GM19395 (cell line): ENCODE measurements around the gene HBM.
"Not testable (repeated sequence)": the region's sequence is repeated elsewhere in the genome, so short reads cannot be mapped to it uniquely, and the experiment has no call there.

Experiments used
- ATAC-seq: cut with Tn5 transposase; IDR thresholded peaks from one replicate; pipeline ENCODE4 v1.9.1; 2021; ENCODE audit warnings: mild to moderate bottlenecking, moderate library complexity; ENCODE audit not compliant: unreplicated experiment

HBM gene

DNA sequence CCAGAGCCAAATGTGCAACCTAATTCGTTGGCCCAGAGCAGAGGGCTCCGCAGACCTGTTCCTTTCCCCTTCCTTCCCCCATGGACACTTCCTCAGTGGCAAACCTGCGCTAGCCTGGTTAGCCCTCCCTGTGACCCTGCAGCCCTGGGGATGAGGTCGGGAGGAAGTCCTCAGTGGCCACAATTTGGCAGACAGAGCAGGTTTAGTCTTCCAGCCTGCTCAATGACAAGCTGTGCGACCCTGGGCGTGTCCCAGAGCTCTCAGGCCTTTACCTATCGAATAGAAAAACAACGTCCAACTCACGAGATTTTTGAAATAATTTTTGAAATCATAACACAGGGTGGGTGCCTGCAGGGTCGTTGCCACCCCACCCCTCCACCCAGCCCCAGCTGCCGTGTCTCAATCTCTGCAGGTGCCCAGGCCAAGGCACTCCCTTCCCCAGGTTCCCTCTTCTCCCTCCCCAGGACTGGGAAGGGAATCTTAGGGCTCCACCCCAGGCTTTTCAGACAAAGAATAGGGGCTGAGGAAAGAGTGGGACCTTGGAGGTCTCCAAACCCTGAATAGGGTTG is 1.4 kb downstream of the HBM start:
- ATAC-seq = no peak

DNA sequence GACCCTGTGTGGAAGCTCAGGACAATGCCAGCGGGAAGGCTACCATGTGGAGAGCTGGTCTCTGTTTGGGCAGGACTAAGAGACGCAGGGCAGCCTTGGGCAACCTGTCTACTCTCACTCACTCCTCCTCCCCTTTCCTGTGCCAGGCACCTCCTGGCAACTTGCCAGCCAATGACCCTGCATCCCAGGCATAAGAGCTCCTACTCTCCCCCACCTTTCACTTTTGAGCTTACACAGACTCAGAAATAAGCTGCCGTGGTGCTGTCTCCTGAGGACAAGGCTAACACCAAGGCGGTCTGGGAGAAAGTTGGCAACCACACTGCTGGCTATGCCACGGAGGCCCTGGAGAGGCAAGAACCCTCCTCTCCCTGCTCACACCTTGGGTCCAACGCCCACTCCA is 2.6 kb downstream of the HBM start:
- no peak for ATAC-seq

DNA sequence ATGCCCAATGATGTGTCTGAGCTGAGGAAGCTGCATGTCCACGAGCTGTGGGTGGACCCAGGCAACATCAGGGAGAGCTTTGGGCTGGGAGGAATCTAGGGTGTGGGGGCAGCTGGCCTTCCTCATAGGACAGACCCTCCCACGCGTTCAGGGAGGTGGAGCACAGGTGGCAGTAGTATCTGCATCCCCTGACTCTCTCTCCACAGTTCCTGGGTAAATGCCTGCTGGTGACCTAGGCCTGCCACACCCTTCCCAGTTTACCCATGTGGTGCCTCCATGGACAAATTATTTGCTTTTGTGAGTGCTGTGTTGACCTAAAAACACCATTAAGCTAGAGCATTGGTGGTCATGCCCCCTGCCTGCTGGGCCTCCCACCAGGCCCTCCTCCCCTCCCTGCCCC is 3.2 kb downstream of the HBM start:
- no peak for ATAC-seq

DNA sequence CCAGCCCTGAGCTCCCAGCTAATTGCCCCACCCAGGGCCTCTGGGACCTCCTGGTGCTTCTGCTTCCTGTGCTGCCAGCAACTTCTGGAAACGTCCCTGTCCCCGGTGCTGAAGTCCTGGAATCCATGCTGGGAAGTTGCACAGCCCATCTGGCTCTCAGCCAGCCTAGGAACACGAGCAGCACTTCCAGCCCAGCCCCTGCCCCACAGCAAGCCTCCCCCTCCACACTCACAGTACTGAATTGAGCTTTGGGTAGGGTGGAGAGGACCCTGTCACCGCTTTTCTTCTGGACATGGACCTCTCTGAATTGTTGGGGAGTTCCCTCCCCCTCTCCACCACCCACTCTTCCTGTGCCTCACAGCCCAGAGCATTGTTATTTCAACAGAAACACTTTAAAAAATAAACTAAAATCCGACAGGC is 4.3 kb downstream of the HBM start:
- not testable (repeated sequence) for ATAC-seq

DNA sequence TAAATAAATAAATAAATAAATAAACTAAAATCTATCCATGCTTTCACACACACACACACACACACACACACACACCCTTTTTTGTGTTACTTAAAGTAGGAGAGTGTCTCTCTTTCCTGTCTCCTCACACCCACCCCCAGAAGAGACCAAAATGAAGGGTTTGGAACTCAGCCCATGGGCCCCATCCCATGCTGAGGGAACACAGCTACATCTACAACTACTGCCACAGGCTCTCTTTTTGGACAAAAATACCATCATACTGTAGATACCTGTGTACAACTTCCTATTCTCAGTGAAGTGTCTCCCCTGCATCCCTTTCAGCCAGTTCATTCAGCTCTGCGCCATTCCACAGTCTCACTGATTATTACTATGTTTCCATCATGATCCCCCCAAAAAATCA is 5.0 kb downstream of the HBM start:
- no peak for ATAC-seq

DNA sequence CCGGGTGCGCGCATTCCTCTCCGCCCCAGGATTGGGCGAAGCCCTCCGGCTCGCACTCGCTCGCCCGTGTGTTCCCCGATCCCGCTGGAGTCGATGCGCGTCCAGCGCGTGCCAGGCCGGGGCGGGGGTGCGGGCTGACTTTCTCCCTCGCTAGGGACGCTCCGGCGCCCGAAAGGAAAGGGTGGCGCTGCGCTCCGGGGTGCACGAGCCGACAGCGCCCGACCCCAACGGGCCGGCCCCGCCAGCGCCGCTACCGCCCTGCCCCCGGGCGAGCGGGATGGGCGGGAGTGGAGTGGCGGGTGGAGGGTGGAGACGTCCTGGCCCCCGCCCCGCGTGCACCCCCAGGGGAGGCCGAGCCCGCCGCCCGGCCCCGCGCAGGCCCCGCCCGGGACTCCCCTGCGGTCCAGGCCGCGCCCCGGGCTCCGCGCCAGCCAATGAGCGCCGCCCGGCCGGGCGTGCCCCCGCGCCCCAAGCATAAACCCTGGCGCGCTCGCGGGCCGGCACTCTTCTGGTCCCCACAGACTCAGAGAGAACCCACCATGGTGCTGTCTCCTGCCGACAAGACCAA is 6.7 kb downstream of the HBM start, which contains the start of gene HBA2:
Gene HBA2 (plus strand): TSS at position 503 of the 568 bp plus-strand sequence. CDS start 37 bp downstream, at position 540.
- ATAC-seq = not testable (repeated sequence)

DNA sequence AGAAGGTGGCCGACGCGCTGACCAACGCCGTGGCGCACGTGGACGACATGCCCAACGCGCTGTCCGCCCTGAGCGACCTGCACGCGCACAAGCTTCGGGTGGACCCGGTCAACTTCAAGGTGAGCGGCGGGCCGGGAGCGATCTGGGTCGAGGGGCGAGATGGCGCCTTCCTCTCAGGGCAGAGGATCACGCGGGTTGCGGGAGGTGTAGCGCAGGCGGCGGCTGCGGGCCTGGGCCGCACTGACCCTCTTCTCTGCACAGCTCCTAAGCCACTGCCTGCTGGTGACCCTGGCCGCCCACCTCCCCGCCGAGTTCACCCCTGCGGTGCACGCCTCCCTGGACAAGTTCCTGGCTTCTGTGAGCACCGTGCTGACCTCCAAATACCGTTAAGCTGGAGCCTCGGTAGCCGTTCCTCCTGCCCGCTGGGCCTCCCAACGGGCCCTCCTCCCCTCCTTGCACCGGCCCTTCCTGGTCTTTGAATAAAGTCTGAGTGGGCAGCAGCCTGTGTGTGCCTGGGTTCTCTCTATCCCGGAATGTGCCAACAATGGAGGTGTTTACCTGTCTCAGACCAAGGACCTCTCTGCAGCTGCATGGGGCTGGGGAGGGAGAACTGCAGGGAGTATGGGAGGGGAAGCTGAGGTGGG is 7.6 kb downstream of the HBM start:
- ATAC-seq = not testable (repeated sequence)

DNA sequence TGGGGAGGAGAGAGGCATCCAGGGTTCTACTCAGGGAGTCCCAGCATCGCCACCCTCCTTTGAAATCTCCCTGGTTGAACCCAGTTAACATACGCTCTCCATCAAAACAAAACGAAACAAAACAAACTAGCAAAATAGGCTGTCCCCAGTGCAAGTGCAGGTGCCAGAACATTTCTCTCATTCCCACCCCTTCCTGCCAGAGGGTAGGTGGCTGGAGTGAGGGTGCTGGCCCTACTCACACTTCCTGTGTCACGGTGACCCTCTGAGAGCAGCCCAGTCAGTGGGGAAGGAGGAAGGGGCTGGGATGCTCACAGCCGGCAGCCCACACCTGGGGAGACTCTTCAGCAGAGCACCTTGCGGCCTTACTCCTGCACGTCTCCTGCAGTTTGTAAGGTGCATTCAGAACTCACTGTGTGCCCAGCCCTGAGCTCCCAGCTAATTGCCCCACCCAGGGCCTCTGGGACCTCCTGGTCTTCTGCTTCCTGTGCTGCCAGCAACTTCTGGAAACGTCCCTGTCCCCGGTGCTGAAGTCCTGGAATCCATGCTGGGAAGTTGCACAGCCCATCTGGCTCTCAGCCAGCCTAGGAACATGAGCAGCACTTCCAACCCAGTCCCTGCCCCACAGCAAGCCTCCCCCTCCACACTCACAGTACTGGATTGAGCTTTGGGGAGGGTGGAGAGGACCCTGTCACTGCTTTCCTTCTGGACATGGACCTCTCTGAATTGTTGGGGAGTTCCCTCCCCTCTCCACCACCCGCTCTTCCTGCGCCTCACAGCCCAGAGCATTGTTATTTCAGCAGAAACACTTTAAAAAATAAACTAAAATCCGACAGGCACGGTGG is 8.4 kb downstream of the HBM start:
- not testable (repeated sequence) for ATAC-seq

DNA sequence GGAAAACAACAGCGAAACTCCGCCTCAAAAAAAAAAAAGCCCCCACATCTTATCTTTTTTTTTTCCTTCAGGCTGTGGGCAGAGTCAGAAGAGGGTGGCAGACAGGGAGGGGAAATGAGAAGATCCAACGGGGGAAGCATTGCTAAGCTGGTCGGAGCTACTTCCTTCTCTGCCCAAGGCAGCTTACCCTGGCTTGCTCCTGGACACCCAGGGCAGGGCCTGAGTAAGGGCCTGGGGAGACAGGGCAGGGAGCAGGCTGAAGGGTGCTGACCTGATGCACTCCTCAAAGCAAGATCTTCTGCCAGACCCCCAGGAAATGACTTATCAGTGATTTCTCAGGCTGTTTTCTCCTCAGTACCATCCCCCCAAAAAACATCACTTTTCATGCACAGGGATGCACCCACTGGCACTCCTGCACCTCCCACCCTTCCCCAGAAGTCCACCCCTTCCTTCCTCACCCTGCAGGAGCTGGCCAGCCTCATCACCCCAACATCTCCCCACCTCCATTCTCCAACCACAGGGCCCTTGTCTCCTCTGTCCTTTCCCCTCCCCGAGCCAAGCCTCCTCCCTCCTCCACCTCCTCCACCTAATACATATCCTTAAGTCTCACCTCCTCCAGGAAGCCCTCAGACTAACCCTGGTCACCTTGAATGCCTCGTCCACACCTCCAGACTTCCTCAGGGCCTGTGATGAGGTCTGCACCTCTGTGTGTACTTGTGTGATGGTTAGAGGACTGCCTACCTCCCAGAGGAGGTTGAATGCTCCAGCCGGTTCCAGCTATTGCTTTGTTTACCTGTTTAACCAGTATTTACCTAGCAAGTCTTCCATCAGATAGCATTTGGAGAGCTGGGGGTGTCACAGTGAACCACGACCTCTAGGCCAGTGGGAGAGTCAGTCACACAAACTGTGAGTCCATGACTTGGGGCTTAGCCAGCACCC is 9.5 kb downstream of the HBM start:
- ATAC-seq = no peak

DNA sequence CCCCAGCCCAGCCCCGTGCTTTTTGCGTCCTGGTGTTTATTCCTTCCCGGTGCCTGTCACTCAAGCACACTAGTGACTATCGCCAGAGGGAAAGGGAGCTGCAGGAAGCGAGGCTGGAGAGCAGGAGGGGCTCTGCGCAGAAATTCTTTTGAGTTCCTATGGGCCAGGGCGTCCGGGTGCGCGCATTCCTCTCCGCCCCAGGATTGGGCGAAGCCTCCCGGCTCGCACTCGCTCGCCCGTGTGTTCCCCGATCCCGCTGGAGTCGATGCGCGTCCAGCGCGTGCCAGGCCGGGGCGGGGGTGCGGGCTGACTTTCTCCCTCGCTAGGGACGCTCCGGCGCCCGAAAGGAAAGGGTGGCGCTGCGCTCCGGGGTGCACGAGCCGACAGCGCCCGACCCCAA is 10.2 kb downstream of the HBM start:
- ATAC-seq = not testable (repeated sequence)

DNA sequence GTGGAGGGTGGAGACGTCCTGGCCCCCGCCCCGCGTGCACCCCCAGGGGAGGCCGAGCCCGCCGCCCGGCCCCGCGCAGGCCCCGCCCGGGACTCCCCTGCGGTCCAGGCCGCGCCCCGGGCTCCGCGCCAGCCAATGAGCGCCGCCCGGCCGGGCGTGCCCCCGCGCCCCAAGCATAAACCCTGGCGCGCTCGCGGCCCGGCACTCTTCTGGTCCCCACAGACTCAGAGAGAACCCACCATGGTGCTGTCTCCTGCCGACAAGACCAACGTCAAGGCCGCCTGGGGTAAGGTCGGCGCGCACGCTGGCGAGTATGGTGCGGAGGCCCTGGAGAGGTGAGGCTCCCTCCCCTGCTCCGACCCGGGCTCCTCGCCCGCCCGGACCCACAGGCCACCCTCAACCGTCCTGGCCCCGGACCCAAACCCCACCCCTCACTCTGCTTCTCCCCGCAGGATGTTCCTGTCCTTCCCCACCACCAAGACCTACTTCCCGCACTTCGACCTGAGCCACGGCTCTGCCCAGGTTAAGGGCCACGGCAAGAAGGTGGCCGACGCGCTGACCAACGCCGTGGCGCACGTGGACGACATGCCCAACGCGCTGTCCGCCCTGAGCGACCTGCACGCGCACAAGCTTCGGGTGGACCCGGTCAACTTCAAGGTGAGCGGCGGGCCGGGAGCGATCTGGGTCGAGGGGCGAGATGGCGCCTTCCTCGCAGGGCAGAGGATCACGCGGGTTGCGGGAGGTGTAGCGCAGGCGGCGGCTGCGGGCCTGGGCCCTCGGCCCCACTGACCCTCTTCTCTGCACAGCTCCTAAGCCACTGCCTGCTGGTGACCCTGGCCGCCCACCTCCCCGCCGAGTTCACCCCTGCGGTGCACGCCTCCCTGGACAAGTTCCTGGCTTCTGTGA is 11.0 kb downstream of the HBM start, which contains the start of gene HBA1:
Gene HBA1 (plus strand): TSS at position 204 of the 906 bp plus-strand sequence. CDS start 37 bp downstream, at position 241.
- ATAC-seq = not testable (repeated sequence)

DNA sequence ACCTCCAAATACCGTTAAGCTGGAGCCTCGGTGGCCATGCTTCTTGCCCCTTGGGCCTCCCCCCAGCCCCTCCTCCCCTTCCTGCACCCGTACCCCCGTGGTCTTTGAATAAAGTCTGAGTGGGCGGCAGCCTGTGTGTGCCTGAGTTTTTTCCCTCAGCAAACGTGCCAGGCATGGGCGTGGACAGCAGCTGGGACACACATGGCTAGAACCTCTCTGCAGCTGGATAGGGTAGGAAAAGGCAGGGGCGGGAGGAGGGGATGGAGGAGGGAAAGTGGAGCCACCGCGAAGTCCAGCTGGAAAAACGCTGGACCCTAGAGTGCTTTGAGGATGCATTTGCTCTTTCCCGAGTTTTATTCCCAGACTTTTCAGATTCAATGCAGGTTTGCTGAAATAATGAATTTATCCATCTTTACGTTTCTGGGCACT is 11.6 kb downstream of the HBM start:
- ATAC-seq = no peak

DNA sequence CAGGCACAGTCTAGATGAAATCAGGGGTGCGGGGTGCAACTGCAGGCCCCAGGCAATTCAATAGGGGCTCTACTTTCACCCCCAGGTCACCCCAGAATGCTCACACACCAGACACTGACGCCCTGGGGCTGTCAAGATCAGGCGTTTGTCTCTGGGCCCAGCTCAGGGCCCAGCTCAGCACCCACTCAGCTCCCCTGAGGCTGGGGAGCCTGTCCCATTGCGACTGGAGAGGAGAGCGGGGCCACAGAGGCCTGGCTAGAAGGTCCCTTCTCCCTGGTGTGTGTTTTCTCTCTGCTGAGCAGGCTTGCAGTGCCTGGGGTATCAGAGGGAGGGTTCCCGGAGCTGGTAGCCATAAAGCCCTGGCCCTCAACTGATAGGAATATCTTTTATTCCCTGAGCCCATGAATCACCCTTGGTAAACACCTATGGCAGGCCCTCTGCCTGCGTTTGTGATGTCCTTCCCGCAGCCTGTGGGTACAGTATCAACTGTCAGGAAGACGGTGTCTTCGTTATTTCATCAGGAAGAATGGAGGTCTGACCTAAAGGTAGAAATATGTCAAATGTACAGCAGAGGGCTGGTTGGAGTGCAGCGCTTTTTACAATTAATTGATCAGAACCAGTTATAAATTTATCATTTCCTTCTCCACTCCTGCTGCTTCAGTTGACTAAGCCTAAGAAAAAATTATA is 12.3 kb downstream of the HBM start:
- no peak for ATAC-seq

DNA sequence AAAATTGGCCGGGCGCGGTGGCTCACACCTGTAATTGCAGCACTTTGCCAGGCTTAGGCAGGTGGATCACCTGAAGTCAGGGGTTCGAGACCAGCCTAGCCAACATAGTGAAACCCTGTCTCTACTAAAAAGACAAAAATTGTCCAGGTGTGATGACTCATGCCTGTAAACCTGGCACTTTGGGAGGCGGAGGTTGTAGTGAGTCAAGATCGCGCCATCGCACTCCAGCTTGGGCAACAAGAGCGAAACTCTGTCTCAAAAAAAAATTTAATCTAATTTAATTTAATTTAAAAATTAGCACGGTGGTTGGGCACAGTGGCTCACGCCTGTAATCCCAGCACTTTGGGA is 12.9 kb downstream of the HBM start:
- ATAC-seq = no peak

DNA sequence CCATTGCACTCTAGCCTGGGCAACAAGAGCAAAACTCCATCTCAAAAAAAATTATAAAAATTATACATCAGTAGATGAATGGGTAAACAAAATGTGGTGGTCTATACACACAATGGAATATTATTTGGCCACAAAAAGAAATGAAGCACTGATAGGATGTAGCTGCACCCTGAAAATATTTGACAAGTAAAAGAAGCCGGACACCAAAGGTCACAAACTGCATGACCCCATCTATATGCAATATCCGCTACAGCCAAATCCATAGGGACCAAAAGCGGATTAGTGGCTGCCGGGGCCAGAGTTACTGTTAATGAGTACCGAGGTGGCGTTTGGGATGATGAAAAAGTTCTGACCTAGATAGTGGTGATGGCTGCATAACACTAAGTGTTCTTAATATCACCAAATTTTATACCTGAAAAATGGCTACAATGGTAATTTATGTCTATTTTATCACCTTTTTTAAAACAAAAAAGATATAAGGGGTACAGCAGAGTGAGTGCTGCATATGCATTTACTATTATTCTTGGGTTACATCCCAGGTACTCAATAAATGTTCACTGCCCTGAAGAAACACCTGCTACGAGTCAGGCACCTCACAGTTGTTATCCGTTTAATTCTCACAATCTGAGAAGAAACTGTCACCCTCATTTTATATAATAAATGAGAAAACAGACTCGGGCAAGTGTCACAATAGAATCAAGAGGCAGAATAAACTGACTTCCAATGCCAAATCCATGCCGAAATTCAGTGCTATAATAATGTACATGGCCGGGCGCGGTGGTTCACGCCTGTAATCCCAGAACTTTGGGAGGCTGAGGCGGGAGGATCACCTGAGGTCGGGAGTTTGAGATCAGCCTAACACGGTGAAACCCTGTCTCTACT is 13.7 kb downstream of the HBM start:
- no peak for ATAC-seq

DNA sequence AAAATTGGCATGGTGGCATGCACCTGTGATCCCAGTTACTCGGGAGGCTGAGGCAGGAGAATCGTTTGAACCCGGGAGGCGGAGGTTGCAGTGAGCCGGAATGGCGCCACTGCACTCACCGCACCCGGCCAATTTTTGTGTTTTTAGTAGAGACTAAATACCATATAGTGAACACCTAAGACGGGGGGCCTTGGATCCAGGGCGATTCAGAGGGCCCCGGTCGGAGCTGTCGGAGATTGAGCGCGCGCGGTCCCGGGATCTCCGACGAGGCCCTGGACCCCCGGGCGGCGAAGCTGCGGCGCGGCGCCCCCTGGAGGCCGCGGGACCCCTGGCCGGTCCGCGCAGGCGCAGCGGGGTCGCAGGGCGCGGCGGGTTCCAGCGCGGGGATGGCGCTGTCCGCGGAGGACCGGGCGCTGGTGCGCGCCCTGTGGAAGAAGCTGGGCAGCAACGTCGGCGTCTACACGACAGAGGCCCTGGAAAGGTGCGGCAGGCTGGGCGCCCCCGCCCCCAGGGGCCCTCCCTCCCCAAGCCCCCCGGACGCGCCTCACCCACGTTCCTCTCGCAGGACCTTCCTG is 14.4 kb downstream of the HBM start, which contains the start of gene HBQ1:
Gene HBQ1 (plus strand): TSS at position 359 of the 575 bp plus-strand sequence. CDS start 28 bp downstream, at position 387.
- no peak for ATAC-seq
